GM19438 (cell line): Measurements from ENCODE around the gene ZFYVE19.

Experiments used
- ATAC-seq: cut with Tn5 transposase; IDR thresholded peaks from one replicate; pipeline ENCODE4 v1.9.1; 2021; ENCODE audit warnings: low read depth; ENCODE audit not compliant: unreplicated experiment

The ZFYVE19 gene

DNA sequence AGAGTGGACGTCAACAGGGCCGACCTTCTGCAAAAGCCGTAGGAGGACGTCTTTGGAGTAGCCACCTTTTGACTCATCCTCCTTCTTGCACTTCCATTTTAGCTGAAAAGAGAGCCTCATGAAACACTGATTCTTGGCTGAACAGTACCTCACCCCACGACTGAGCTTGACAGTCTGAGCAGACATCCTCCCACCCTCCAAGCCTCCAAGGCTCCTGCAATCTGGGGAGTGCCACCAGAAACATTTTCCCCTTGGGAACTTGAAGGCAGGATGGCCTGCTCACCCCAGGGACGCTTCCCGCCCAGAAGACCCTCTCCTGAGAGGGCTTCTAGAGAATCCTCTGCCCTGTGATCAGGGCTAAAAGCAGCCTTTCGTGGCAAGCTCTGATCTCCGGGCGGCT lies 31.9 kb upstream of the ZFYVE19 start:
- ATAC-seq = no peak

- ATAC-seq = no peak
Observed at GRCh38 chr15:40775740-40776536, 31.0 kb upstream of the ZFYVE19 start.

DNA sequence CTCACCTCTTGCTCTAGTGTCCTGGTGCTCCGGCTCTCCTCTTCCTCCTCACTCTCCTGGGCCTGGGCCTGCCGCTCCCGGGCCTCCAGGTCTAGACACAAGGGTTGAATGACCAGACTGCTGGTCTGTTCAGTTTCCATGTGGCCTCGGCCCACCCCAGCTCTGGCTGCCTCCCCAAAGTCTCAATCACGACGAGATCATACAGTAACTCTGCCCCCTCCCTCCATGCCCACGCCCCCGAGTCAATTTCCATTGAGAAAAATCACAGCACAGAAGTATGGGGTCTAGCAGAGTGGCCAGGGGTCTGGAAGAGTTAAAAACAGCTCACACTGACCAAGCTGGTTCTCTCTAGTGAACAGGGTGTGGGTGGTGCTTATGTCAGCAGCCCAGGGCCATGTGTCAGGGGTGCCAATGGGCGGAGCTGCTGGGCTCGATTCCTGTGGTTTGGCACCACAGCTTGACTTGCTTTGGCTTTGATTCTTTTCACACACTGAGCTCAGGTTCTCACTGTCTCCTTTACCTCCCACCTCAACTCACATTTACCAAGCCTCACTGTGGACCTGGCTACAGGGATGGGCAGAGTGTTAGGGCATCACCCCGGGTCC lies 30.2 kb upstream of the ZFYVE19 start:
- no peak for ATAC-seq

DNA sequence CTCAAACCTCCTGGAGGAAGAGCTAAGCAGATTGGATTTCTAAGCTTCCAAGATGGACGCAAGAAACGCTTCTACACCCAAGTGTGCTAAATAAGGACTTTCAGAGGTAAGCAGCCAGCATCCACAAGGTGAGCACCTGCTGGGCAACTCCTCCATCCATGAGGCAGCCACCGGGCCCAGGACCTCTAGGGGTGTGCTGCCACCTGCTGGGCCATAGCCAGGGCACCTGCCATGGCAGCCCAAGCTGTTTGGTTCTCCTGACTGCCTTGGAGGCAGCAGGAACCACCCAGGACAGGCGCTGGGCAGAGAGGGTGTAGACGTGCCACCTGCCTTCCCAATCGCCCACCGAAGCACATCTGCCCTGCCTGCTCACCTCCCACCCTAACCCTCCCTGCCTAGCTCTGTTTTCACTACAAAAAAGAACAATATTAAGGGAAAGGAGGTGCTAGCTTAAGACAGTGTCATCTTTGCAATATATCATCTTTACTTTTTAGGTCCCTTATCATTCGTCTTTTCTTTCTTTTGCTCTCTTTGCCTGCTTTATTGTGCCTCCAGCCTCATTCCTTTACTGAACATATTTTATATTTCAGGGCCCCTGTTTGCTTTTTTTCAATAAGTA lies 24.2 kb upstream of the ZFYVE19 start:
- no peak for ATAC-seq

DNA sequence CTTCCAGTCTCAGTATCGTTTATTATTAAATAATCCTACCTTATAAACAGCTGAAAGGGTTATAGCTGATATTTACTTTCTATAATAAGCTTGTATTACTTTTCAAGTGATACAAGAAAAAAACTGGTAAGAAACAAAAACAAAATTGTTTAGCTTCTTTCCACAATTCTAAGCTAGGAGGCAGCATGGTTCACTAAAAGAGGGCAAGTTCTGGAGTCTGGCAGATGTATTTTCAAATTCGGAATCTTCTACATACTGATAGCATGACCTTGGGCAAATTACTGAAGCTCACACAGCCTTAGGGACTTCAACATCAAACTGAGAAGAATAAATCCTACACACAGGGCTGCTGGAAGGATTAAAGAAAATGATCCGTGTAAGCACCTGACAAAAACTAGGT lies 21.7 kb upstream of the ZFYVE19 start:
- no peak for ATAC-seq

DNA sequence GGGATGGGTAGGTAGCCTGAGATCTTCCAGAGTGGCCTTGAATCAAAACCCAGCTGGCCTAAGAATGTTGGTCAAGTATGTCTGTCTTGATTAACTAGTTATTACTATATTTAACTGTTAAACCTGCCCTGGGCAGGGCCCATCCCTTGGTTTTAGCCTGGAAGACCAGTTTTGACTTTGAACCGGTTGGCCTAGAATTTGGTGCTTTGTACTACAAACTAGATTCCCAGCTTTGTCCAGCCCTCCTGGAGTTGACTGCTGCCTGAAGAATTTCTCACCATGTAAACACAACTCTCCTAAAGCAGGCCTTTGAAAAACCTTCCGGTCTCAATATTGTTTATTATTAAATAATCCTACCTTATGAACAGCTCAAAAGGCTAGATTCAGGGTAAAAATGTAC lies 21.1 kb upstream of the ZFYVE19 start:
- ATAC-seq = no peak

GRCh38 chr15:40787344-40787841 lies 19.5 kb upstream of the ZFYVE19 start:
- ATAC-seq = no peak

DNA sequence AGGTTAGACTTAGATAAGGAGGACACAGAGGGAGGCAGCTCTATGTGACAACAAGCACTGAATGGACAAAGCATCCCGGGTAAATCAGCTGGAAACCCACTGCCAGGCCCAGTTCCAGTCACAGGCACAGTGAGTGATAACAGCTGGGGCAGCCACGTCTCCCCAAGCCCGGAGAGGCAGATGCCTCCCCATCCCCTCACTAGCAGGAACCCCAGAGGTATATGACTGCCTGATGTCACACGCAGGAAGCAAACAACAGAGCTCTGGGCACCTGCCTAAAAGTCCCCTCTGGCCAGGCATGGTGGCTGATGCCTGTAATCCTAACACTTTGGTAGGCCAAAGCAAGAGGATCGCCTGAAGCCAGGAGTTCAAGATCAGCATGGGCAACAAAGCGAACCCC lies 18.9 kb upstream of the ZFYVE19 start:
- ATAC-seq = no peak

- ATAC-seq = no peak
Observed at GRCh38 chr15:40789119-40789518, 17.8 kb upstream of the ZFYVE19 start.

DNA sequence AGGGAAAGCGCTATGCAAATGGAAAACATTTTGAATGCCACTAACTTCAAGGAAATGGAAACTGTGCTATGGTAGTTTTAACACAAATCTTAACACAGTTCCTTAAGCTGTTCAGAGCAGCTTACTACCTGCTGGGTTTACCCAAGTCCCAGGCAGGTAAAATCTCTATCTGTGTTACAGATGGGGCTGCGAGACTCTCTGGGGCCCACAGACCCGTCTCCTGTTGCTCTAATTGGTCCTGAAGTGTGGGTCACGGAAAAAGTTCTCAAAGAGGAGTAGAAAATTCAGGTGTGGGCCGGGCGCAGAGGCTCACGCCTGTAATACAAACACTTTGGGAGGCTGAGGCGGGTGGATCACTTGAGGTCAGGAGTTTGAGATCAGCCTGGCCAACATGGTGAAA lies 16.9 kb upstream of the ZFYVE19 start:
- no peak for ATAC-seq

DNA sequence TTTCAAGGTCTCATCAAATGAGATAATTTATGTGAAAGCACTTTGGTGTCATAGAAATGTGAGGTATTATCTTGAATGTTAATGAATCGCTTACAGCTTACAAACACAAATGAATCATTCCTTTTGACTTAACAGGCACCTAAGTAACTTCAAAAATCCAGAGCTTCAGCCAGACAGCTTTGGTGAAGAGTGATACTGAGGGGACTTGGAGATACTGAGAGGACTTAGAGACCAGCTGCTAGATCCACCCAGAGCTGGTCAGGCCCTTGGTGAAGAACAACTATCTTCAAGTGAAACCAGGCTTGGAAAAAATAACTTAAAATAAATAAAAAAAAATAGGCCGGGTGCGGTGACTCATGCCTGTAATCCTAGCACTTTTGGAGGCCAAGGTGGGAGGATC lies 16.2 kb upstream of the ZFYVE19 start:
- no peak for ATAC-seq

DNA sequence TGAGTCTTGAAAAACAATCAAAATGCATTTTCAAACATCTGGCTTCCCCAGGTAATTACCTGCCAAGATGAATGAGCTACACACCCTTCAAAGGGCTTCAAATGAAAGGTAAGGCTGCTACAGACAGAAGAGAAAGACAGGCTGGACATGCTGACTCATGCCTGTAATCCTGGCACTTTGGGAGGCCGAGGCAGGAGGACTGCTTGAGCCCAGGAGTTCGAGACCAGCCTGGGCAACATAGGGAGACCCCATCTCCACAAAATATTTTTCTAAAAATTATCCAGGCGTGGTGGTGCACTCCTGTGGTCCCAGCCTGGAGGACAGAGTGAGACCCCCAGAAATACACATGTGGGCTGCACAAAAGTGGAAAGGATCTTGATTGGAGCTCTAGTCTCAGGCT lies 14.5 kb upstream of the ZFYVE19 start:
- no peak for ATAC-seq

- no peak for ATAC-seq
Observed at GRCh38 chr15:40793216-40793989, 13.5 kb upstream of the ZFYVE19 start.

DNA sequence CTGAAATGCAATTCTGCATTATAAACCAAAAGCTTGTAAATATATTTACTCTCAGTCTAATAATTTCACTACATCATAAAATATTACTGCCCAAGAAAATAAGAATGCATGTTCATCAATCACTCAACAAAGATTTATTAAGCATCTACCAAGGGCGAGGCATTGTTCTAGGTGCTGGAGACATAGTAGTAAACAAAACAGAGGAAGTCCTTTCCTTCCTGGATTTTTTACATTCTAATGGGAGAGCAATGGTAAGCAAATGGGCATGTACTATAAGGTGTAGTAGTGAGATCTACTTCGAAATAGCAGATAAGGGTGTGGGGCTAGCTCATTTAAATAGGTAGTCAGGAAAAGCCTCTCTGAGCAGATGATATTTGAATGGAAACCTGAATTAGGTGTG lies 10.8 kb upstream of the ZFYVE19 start:
- no peak for ATAC-seq

GRCh38 chr15:40796512-40796911 lies 10.4 kb upstream of the ZFYVE19 start:
- ATAC-seq = no peak

DNA sequence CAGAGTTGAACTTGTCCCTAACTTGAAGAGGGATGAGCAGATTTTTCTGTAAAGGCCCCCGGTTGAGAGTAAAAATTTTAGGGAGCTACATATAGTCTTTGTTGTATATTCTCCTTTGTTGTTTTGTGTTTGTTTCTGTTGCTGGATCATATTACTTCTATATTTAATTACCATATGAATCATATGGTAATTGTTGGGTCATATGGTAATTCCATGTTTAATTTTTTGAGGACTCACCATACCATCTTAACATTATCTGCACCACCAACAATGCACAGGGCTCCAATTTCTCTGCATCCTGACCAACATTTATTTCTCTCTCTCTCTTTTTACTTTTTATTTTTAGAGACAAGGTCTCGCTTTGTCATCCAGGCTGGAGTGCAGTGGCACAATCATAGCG lies 7.4 kb upstream of the ZFYVE19 start:
- ATAC-seq = no peak

DNA sequence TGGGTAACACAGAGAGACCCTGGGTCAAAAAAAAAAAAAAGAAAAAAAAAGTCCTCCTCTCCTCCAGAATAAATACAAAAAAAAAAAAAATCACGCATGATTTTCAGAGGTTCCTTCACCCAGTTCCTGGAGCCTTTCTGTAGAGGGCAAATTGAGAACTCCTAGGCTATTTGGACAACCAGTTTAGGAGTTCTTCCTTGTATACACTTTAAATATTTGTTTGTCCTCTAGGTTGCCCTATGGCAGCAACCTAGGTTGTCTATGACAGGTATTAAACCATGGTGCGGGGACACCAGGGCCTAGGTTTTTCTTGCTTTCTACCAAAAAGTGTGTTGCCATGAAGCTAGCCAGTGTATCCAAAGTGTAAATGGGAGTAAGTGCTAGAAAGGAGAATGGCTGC lies 3.8 kb upstream of the ZFYVE19 start:
- no peak for ATAC-seq

DNA sequence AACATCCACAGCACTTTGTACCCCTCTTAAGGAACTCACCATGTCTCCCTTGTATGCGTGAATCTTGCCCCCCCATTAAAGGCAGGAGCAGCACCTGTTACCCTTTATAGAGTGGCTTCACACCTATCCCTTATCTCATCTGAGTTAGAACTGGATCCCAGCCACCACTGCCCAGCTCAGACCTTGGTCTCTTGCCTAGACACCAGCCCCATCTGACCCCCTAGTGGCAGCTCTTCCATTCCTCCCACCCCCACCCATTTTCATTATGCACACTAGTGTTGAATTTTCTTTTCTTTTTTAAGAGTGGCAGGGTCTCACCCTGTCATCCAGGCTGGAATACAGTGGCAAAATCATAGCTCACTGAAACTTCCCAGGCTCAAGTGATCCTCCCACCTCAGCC lies 3.2 kb upstream of the ZFYVE19 start:
- ATAC-seq = no peak

GRCh38 chr15:40806672-40807027 lies 239 bp upstream of the ZFYVE19 start:
- ATAC-seq = no peak

DNA sequence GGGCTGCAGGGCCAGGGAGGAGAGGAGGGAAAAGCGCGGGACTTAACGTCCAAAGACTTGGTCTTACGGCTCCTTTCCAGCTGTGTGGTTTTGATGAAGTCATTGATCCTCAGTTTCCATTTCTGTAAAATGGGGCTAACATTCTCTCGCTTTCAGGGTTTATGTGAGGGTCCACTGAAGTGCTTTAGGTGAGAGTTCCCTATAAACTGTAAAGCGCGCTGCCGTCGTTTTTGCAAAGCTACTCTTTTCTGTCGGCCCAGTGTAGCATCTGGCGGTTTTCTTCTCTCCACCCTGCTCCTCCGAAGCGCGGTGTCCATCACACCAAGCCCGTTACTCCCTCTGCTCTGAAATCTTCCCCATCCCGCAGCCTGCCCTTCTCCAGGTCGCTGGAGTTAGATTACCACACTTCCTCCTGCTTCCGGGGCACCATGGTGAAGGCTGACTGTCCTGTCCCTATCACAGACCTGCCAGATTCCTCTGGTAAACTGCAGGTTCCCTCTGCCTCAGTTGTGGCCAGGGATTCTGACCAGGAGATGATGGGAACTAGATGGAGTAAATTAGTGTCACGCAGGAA lies 1.1 kb downstream of the ZFYVE19 start:
- no peak for ATAC-seq
